HepG2 (cell line): Measurements from ENCODE around the gene NOC2L. TPM values are rescaled to one million over a fixed set of nuclear protein-coding genes. Genes with fewer than 3 reads are reported as not detected.

ENCODE experiments used
- BORCS8-MEF2B ChIP-seq: sonication (generic); formaldehyde crosslinking; IDR thresholded peaks from 2 replicates; pipeline ENCODE4 v1.8.0; 2022; ENCODE audit warnings: mild to moderate bottlenecking, missing genetic modification reagents
- CC2D1A ChIP-seq: sonication (generic); formaldehyde crosslinking; IDR thresholded peaks from 2 replicates; pipeline ENCODE4 v1.8.1; 2023; ENCODE audit warnings: mild to moderate bottlenecking, missing genetic modification reagents
- HDAC1 ChIP-seq: sonication (generic); formaldehyde crosslinking; IDR thresholded peaks from 2 replicates; pipeline ENCODE4 v1.5.1; 2020; ENCODE audit warnings: mild to moderate bottlenecking, missing genetic modification reagents
- KAT8 ChIP-seq: IDR thresholded peaks from 2 replicates; pipeline ENCODE4 v1.6.1; 2016; ENCODE audit warnings: missing genetic modification reagents, missing compliant biosample characterization
- MTF2 ChIP-seq: sonication (generic); formaldehyde crosslinking; IDR thresholded peaks from 2 replicates; pipeline ENCODE4 v1.5.0; 2020; ENCODE audit warnings: missing genetic modification reagents, borderline replicate concordance
- NFKBIZ ChIP-seq: IDR thresholded peaks from 2 replicates; pipeline ENCODE4 v1.6.1; 2018; ENCODE audit warnings: missing genetic modification reagents, missing compliant biosample characterization
- SP1 ChIP-seq, 2 experiments: fragments of 450-650 bp in 1 of 2; sonication (generic) in 1 of 2; formaldehyde crosslinking in 1 of 2; IDR thresholded peaks; 2 replicates each; pipeline versions ENCODE4 v1.4.0 to v1.6.1; 2016 to 2020; ENCODE audit warnings: missing genetic modification reagents in 1 of 2
- TARDBP ChIP-seq: sonication (generic); formaldehyde crosslinking; IDR thresholded peaks from 2 replicates; pipeline ENCODE4 v1.8.0; 2022; ENCODE audit warnings: mild to moderate bottlenecking, missing genetic modification reagents
- XBP1 ChIP-seq: sonication (generic); formaldehyde crosslinking; IDR thresholded peaks from 2 replicates; pipeline ENCODE4 v1.5.0; 2020; ENCODE audit warnings: missing genetic modification reagents
- ZFP36L1 ChIP-seq: sonication (generic); formaldehyde crosslinking; IDR thresholded peaks from 2 replicates; pipeline ENCODE4 v1.8.0; 2022; ENCODE audit warnings: mild to moderate bottlenecking, missing genetic modification reagents, moderate library complexity
- ZFP41 ChIP-seq: sonication (generic); formaldehyde crosslinking; IDR thresholded peaks from 2 replicates; pipeline ENCODE4 v1.4.0; 2020; ENCODE audit warnings: mild to moderate bottlenecking, missing genetic modification reagents, borderline replicate concordance
- ZNF143 ChIP-seq: sonication (generic); formaldehyde crosslinking; IDR thresholded peaks from 2 replicates; pipeline ENCODE4 v1.4.0; 2020; ENCODE audit warnings: missing genetic modification reagents
- ZNF256 ChIP-seq: sonication (generic); formaldehyde crosslinking; conservative IDR thresholded peaks from 2 replicates; pipeline ENCODE4 v1.4.0; 2020; ENCODE audit warnings: missing genetic modification reagents
- ZNF879 ChIP-seq: sonication (generic); formaldehyde crosslinking; IDR thresholded peaks from 2 replicates; pipeline ENCODE4 v1.8.1; 2023; ENCODE audit warnings: missing genetic modification reagents
- polyA plus RNA-seq, 8 experiments: library from polyadenylated mRNA; depleted of rRNA in 3 of 8; stranded (reverse) in 7 of 8; unstranded in 1 of 8; fragments of >200 nt; fragmentation: Illumina TruSeq in 4 of 8; extraction: Trizol in 4 of 8; gene quantifications; 2 replicates each; pipeline versions ENCODE4 v1.2.1 to v1.2.3, GENCODE V29; 2011 to 2016; ENCODE audit warnings: low read depth in 4 of 8, missing spikeins in 1 of 8, mixed read lengths in 1 of 8; ENCODE audit not compliant: insufficient read depth in 1 of 8
- total RNA-seq, 5 experiments: library from RNA; depleted of rRNA; stranded (reverse); fragments of >200 nt; fragmentation: Illumina TruSeq; extraction: Trizol; gene quantifications; 2 replicates each; pipeline ENCODE4 v1.2.3, GENCODE V29; 2016; ENCODE audit warnings: low read depth in 1 of 5
- TF ChIP-seq, protein P1 (sequence below): sonication (generic); formaldehyde crosslinking; IDR thresholded peaks from 2 replicates; pipeline ENCODE4 v1.4.0; 2020; ENCODE audit warnings: missing genetic modification reagents, borderline replicate concordance
- TF ChIP-seq, protein P2 (sequence below): sonication (generic); formaldehyde crosslinking; IDR thresholded peaks from 2 replicates; pipeline ENCODE4 v1.9.0; 2021; ENCODE audit warnings: missing genetic modification reagents, borderline replicate concordance
- TF ChIP-seq, protein P3 (sequence below): sonication (generic); formaldehyde crosslinking; IDR thresholded peaks from 2 replicates; pipeline ENCODE4 v1.4.0; 2020; ENCODE audit warnings: missing genetic modification reagents
- TF ChIP-seq, protein P4 (sequence below): IDR thresholded peaks from 2 replicates; pipeline ENCODE4 v1.6.1; 2016; ENCODE audit warnings: missing compliant biosample characterization, missing genetic modification reagents, borderline replicate concordance
- TF ChIP-seq, protein P5 (sequence below): sonication (generic); formaldehyde crosslinking; IDR thresholded peaks from 2 replicates; pipeline ENCODE4 v1.5.1; 2020; ENCODE audit warnings: missing genetic modification reagents, mild to moderate bottlenecking, borderline replicate concordance

NOC2L gene
- total and polyA plus RNA-seq, 2 of the 13 experiments (the other 11 are each of a cell fraction or from before 2014, with no cell fraction given), result 32.0 to 103 TPM

DNA sequence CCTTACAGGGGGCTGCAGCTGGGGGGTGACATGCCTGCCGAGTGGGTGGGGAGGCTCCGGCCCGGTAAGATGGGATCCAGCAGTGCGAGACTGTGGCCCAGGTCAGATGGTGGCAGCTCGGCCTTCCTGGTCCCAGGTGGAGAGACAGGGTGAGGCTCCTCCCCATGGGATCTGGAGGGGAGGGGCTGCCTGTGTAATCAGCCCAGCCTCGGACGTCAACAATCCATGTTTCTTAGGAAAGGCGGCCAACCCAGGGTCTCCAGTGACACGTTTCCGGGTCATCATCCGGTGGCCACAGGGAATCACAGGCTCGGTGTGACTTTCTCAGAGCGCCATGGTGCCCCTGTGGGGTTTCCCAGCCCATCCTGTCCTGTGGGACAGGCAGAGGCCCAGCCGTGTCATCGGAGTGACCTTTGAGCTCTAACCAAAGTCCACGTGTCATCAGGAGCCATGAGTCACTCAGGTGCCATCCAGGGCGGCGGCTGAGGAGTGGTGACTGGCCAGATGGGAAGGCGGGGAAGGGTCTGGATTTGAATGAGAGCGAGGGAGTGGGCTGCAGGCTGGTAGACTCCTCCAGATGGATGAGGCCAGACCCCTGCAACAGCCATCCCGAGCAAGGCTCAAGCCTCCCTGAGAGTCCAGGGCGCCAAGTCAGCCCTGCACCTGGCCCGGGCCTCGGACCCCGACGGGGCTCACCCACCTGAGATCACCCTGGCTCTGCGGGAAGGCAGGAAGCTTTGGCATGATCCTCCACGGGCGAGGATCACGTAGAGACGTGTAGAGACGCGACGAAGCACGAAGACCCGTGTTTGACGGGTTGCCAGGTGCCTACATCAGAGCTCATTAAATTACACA is 47.5 kb upstream of the NOC2L start (continued):
- TF ChIP-seq, protein P1, sequence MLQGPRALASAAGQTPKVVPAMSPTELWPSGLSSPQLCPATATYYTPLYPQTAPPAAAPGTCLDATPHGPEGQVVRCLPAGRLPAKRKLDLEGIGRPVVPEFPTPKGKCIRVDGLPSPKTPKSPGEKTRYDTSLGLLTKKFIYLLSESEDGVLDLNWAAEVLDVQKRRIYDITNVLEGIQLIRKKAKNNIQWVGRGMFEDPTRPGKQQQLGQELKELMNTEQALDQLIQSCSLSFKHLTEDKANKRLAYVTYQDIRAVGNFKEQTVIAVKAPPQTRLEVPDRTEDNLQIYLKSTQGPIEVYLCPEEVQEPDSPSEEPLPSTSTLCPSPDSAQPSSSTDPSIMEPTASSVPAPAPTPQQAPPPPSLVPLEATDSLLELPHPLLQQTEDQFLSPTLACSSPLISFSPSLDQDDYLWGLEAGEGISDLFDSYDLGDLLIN, result 0 out of 2 replicates have a peak, but pooled peaks have one; percentile 61
- TF ChIP-seq NFKBIZ (peak; percentile 58; the same call in 1 of the 2 replicates), ZNF256 (CRISPR knock-in tag) (peak; percentile 88), HDAC1 (CRISPR knock-in tag) (peak; percentile 95), KAT8 (CRISPR knock-in tag) (peak; percentile 87), ZFP36L1 (CRISPR knock-in tag) (no peak), ZFP41 (CRISPR knock-in tag) (peak; percentile 36; the same call in 1 of the 2 replicates), ZNF879 (CRISPR knock-in tag) (0 out of 2 replicates have a peak, but pooled peaks have one; percentile 20), BORCS8-MEF2B (CRISPR knock-in tag) (no peak; the same call in 1 of the 2 replicates), TARDBP (peak; percentile 65), XBP1 (CRISPR knock-in tag) (peak; percentile 90; the same call in 1 of the 2 replicates), MTF2 (CRISPR knock-in tag) (no peak), CC2D1A (CRISPR knock-in tag) (no peak), ZNF143 (CRISPR knock-in tag) (peak; percentile 64), SP1 (IDR thresholded peaks at IDR 0.05) (no peak), SP1 (CRISPR knock-in tag; IDR thresholded peaks at IDR 0.05) (peak; percentile 48)
- TF ChIP-seq, protein P2, sequence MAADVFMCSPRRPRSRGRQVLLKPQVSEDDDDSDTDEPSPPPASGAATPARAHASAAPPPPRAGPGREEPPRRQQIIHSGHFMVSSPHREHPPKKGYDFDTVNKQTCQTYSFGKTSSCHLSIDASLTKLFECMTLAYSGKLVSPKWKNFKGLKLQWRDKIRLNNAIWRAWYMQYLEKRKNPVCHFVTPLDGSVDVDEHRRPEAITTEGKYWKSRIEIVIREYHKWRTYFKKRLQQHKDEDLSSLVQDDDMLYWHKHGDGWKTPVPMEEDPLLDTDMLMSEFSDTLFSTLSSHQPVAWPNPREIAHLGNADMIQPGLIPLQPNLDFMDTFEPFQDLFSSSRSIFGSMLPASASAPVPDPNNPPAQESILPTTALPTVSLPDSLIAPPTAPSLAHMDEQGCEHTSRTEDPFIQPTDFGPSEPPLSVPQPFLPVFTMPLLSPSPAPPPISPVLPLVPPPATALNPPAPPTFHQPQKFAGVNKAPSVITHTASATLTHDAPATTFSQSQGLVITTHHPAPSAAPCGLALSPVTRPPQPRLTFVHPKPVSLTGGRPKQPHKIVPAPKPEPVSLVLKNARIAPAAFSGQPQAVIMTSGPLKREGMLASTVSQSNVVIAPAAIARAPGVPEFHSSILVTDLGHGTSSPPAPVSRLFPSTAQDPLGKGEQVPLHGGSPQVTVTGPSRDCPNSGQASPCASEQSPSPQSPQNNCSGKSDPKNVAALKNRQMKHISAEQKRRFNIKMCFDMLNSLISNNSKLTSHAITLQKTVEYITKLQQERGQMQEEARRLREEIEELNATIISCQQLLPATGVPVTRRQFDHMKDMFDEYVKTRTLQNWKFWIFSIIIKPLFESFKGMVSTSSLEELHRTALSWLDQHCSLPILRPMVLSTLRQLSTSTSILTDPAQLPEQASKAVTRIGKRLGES (CRISPR knock-in tag), result 0 out of 2 replicates have a peak, but pooled peaks have one; percentile 69
- TF ChIP-seq, protein P3, sequence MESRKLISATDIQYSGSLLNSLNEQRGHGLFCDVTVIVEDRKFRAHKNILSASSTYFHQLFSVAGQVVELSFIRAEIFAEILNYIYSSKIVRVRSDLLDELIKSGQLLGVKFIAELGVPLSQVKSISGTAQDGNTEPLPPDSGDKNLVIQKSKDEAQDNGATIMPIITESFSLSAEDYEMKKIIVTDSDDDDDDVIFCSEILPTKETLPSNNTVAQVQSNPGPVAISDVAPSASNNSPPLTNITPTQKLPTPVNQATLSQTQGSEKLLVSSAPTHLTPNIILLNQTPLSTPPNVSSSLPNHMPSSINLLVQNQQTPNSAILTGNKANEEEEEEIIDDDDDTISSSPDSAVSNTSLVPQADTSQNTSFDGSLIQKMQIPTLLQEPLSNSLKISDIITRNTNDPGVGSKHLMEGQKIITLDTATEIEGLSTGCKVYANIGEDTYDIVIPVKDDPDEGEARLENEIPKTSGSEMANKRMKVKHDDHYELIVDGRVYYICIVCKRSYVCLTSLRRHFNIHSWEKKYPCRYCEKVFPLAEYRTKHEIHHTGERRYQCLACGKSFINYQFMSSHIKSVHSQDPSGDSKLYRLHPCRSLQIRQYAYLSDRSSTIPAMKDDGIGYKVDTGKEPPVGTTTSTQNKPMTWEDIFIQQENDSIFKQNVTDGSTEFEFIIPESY (CRISPR knock-in tag), result peak; percentile 78
- TF ChIP-seq, protein P4, sequence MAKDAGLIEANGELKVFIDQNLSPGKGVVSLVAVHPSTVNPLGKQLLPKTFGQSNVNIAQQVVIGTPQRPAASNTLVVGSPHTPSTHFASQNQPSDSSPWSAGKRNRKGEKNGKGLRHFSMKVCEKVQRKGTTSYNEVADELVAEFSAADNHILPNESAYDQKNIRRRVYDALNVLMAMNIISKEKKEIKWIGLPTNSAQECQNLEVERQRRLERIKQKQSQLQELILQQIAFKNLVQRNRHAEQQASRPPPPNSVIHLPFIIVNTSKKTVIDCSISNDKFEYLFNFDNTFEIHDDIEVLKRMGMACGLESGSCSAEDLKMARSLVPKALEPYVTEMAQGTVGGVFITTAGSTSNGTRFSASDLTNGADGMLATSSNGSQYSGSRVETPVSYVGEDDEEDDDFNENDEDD, result peak; percentile 74
- TF ChIP-seq, protein P5, sequence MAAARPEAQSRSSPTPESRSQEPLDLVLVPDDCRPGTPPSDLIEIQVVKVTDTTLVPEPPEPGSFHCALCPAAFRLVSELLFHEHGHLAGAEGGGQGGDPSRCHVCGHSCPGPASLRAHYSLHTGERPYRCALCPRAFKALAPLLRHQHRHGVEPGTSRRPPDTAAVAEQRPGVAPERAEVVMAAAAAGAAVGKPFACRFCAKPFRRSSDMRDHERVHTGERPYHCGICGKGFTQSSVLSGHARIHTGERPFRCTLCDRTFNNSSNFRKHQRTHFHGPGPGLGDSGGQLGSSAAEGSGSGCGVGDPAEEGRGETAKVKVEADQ, result 0 out of 2 replicates have a peak, but pooled peaks have one; percentile 51
